IMR-90 (cell line): ENCODE measurements around the gene MTF2. TPM values are rescaled to one million over a fixed set of nuclear protein-coding genes. Genes with fewer than 3 reads are reported as not detected.

Experiments
- ATAC-seq: fragments of 200-7000 bp; cut with Tn5 transposase; 2 replicates; pipeline ENCODE4 v1.9.1; 2020; ENCODE audit warnings: low read depth, mild to moderate bottlenecking, moderate library complexity
- BruUV-seq: library from RNA; stranded (reverse); fragments of 400-500 nt; replicated peaks from 2 replicates; lab custom pipeline; 2021; lab: Mats Ljungman, UMichigan
- CTCF ChIA-PET: fragments of 300-600 bp; formaldehyde crosslinking; extraction: SDS; loops from one replicate; lab custom pipeline; 2021; ENCODE audit warnings: antibody characterized with exemption; lab: Yijun Ruan, JAX
- POLR2A ChIA-PET: fragments of 300-600 bp; sonication (Branson Sonifier 250); formaldehyde crosslinking; loops from one replicate; lab custom pipeline; 2022; ENCODE audit warnings: antibody characterized with exemption; ENCODE audit not compliant: unreplicated experiment; lab: Charles Lee
- DNase-seq: peaks from one replicate; pipeline ENCODE4 v3.0.0; 2013
- H2AFZ ChIP-seq: replicated peaks from 2 replicates; pipeline ENCODE3; 2013; ENCODE audit warnings: low read length, mild to moderate bottlenecking; ENCODE audit not compliant: poor library complexity
- H2AK5ac ChIP-seq: 2 replicates; pipeline ENCODE4 v1.6.1; 2013; ENCODE audit warnings: low read depth, low read length, inconsistent platforms
- H2AK9ac ChIP-seq: replicated peaks from 2 replicates; pipeline ENCODE3; 2013; ENCODE audit warnings: mild to moderate bottlenecking, low read depth, low read length, moderate library complexity; ENCODE audit not compliant: poor library complexity
- H2BK120ac ChIP-seq: 2 replicates; pipeline ENCODE4 v1.6.1; 2013; ENCODE audit warnings: low read depth, low read length, inconsistent platforms
- H2BK15ac ChIP-seq: 3 replicates; pipeline ENCODE4 v1.6.1; 2013; ENCODE audit warnings: low read depth, low read length, inconsistent platforms
- H2BK20ac ChIP-seq: 2 replicates; pipeline ENCODE4 v1.6.1; 2013; ENCODE audit warnings: low read depth, mild to moderate bottlenecking, inconsistent platforms, low read length, moderate library complexity
- H2BK5ac ChIP-seq: 2 replicates; pipeline ENCODE4 v1.6.1; 2013; ENCODE audit warnings: mild to moderate bottlenecking, low read depth, low read length, inconsistent platforms; ENCODE audit not compliant: poor library complexity, severe bottlenecking
- H3K14ac ChIP-seq: replicated peaks from 2 replicates; pipeline ENCODE4 v1.6.1; 2013; ENCODE audit warnings: low read depth, low read length, inconsistent platforms
- H3K18ac ChIP-seq: 2 replicates; pipeline ENCODE4 v1.6.1; 2013; ENCODE audit warnings: low read depth, low read length, control low read depth
- H3K23ac ChIP-seq: 2 replicates; pipeline ENCODE4 v1.6.1; 2013; ENCODE audit warnings: low read depth, low read length, inconsistent platforms
- H3K27ac ChIP-seq: 2 replicates; pipeline ENCODE4 v1.5.1; 2013; ENCODE audit warnings: mild to moderate bottlenecking, control low read depth, low read length; ENCODE audit not compliant: insufficient read depth
- H3K27me3 ChIP-seq: 2 replicates; pipeline ENCODE4 v1.6.1; 2013; ENCODE audit warnings: low read length; ENCODE audit not compliant: control insufficient read depth, insufficient read depth
- H3K36me3 ChIP-seq: 2 replicates; pipeline ENCODE4 v1.6.1; 2013; ENCODE audit warnings: low read length, mixed read lengths; ENCODE audit not compliant: control insufficient read depth, insufficient read depth
- H3K4ac ChIP-seq: 2 replicates; pipeline ENCODE4 v1.6.1; 2013; ENCODE audit warnings: low read depth, low read length, inconsistent platforms
- H3K4me1 ChIP-seq: 2 replicates; pipeline ENCODE4 v1.6.1; 2013; ENCODE audit warnings: low read length, mixed read lengths; ENCODE audit not compliant: control insufficient read depth, insufficient read depth
- H3K4me2 ChIP-seq: 2 replicates; pipeline ENCODE4 v1.6.1; 2013; ENCODE audit warnings: low read depth, mild to moderate bottlenecking, control low read depth, low read length, moderate library complexity
- H3K4me3 ChIP-seq: 2 replicates; pipeline ENCODE4 v1.5.1; 2013; ENCODE audit warnings: low read depth, mild to moderate bottlenecking, control low read depth, low read length, moderate library complexity; ENCODE audit not compliant: insufficient read depth
- H3K56ac ChIP-seq: 2 replicates; pipeline ENCODE4 v1.6.1; 2013; ENCODE audit warnings: low read length, inconsistent platforms; ENCODE audit not compliant: insufficient read depth; ENCODE audit errors: extremely low read depth
- H3K79me1 ChIP-seq, 2 experiments: 2 replicates each; pipeline ENCODE4 v1.6.1; 2013; ENCODE audit warnings: low read length in 2 of 2, inconsistent platforms in 1 of 2, low read depth in 1 of 2
- H3K9ac ChIP-seq: 2 replicates; pipeline ENCODE4 v1.6.1; 2013; ENCODE audit warnings: low read depth, low read length, control low read depth
- H3K9me1 ChIP-seq: 2 replicates; pipeline ENCODE4 v1.6.1; 2013; ENCODE audit warnings: low read length, inconsistent platforms; ENCODE audit not compliant: insufficient read depth
- H3K9me3 ChIP-seq: 2 replicates; pipeline ENCODE4 v1.6.1; 2013; ENCODE audit warnings: low read length; ENCODE audit not compliant: control insufficient read depth, insufficient read depth
- H4K20me1 ChIP-seq: 2 replicates; pipeline ENCODE4 v1.6.1; 2013; ENCODE audit warnings: low read length, inconsistent platforms; ENCODE audit not compliant: insufficient read depth
- H4K5ac ChIP-seq: 2 replicates; pipeline ENCODE4 v1.6.1; 2013; ENCODE audit warnings: mild to moderate bottlenecking, low read depth, low read length, control low read depth
- H4K8ac ChIP-seq, 2 experiments: 2 replicates each; pipeline ENCODE4 v1.6.1; 2013; ENCODE audit warnings: low read depth in 2 of 2, low read length in 2 of 2, control low read depth in 1 of 2, inconsistent platforms in 1 of 2
- H4K91ac ChIP-seq: 2 replicates; pipeline ENCODE4 v1.6.1; 2013; ENCODE audit warnings: low read depth, low read length, inconsistent platforms; ENCODE audit not compliant: insufficient read depth
- BHLHE40 ChIP-seq: fragments of 150-350 bp; IDR thresholded peaks from 2 replicates; pipeline ENCODE4 v1.6.1; 2016; ENCODE audit warnings: mild to moderate bottlenecking, low read depth, low read length
- CHD1 ChIP-seq: IDR thresholded peaks from 2 replicates; pipeline ENCODE4 v1.6.1; 2012; ENCODE audit warnings: low read depth, low read length, improper control_type of control experiment
- MAZ ChIP-seq: IDR thresholded peaks from 2 replicates; pipeline ENCODE4 v1.6.1; 2012; ENCODE audit warnings: low read depth, mild to moderate bottlenecking, low read length, improper control_type of control experiment, moderate library complexity, borderline replicate concordance
- WGBS, 2 experiments: methylation state at CpG; one replicate each; pipeline versions ENCODE4 v1.1.5 to v1.1.7; 2013; ENCODE audit warnings: missing lambda C conversion rate in 2 of 2; ENCODE audit not compliant: insufficient read length in 1 of 2; ENCODE audit errors: extremely low coverage in 2 of 2; 5-methylcytosine and 5-hydroxymethylcytosine counted together
- dilution Hi-C: fragments of 300-500 bp; cut with HindIII; formaldehyde crosslinking; loops from one replicate; pipeline ENCODE4 v1.14.3; 2018; ENCODE audit warnings: low sequenced_read_pairs; ENCODE audit not compliant: unreplicated experiment
- in situ Hi-C: fragments of 300-500 bp; cut with MboI; formaldehyde crosslinking; loops from 3 replicates; pipeline ENCODE4 v1.14.3; 2019; ENCODE audit warnings: low sequenced_read_pairs, inconsistent platforms, mixed read lengths
- intact Hi-C: fragments of 100-400 bp; cut with micrococcal nuclease; formaldehyde crosslinking; loops from 2 replicates; pipeline ENCODE4 v1.10.0; 2022
- polyA plus RNA-seq, 3 experiments: library from polyadenylated mRNA; depleted of rRNA; stranded (reverse); fragments of >200 nt; gene quantifications; 2 replicates each; pipeline ENCODE4 v1.2.3, GENCODE V29; 2012; ENCODE audit warnings: low replicate concordance in 1 of 3
- total RNA-seq: library from RNA; depleted of rRNA; stranded (reverse); fragments of >200 nt; gene quantifications from 2 replicates; pipeline ENCODE4 v1.2.3, GENCODE V29; 2012

Gene MTF2
- total and polyA plus RNA-seq, 2 of the 4 experiments (the other 2 are of a cell fraction), result 10.6 to 39.8 TPM

DNA sequence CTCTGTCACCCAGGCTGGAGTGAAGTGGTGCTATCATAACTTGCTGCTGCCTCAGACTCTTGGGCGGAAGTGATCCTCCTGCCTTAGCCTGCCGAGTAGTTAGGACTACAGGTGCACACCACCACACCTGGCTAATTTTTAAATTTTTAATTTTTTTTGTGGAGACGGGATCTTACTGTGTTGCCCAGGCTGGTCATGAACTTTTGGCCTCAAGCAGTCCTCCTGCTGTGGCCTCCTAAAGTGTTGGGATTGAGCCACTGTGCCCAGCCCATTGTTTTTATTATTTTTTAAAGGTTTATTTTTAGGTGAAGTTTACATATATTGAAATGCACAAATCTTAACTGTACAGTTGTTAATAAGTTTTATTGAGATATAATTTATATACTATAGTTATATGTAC lies 3.2 kb downstream of the MTF2 start:
- Histone ChIP-seq H2BK20ac (no peak overlapping the region), H4K5ac (no peak overlapping the region), H4K8ac (peak overlapping the region in 1 of 2 experiments; percentile 26; a peak in 1 of 4 replicates), H3K36me3 (peaks cover 3% of the 10 kb centered on the region), H3K9ac (no peak overlapping the region), H3K9me3 (no peaks in the 10 kb centered on the region), H3K27ac (no peak overlapping the region), H3K18ac (no peak overlapping the region), H3K14ac (no peak overlapping the region), H2BK120ac (no peak overlapping the region), H3K27me3 (no peaks in the 10 kb centered on the region), H3K4me1 (no peaks in the 10 kb centered on the region), H3K9me1 (no peaks in the 10 kb centered on the region; the same call in 1 of the 2 replicates), H2BK15ac (no peak overlapping the region), H3K56ac (no peak overlapping the region), H2AFZ (no peak overlapping the region), H3K79me1 (peaks cover 0 to 42% of the 10 kb centered on the region in 2 experiments; a peak in 3 of 4 replicates), H2AK5ac (peak overlapping the region; percentile 13; the same call in 1 of the 2 replicates), H2BK5ac (peak overlapping the region; percentile 16), H4K20me1 (peaks cover 17% of the 10 kb centered on the region), H3K4ac (peak overlapping the region; percentile 13; the same call in 1 of the 2 replicates), H3K4me2 (no peak overlapping the region), H3K4me3 (no peak overlapping the region), H3K23ac (no peak overlapping the region), H2AK9ac (no peak overlapping the region), H4K91ac (no peak overlapping the region)
- intact Hi-C loops (no loop called here), in situ Hi-C loops (no loop called here), dilution Hi-C loops (no loop called here)
- WGBS, 2 experiments, result no CpG with 5 or more reads among the region's 3 CpGs
- CTCF ChIA-PET, result no interaction called here
- no peak for TF ChIP-seq BHLHE40
- no peak for TF ChIP-seq CHD1
- TF ChIP-seq MAZ, result no peak
- no TSS peak for BruUV-seq
- ATAC-seq (no peak), DNase-seq (no peak)
- POLR2A ChIA-PET, result no interaction called here
